Activated T-helper 17 cell treated with anti-CD3 and anti-CD28 coated beads, Interleukin-2, amount 50 U/mL, for 72 hours (primary cell): ENCODE results near the gene ST8SIA6. TPM values are rescaled to one million over a fixed set of nuclear protein-coding genes. Genes with fewer than 3 reads are reported as not detected.
A peak's percentile ranks its signal among the peaks of the same experiment; 100 is the strongest.

ENCODE experiments used
- ATAC-seq: fragments of 150-1000 bp; cut with Tn5 transposase; replicated peaks from 2 replicates; pipeline ENCODE4 v1.10.0; 2021; ENCODE audit warnings: mild to moderate bottlenecking, moderate library complexity
- H3K27ac Mint-ChIP-seq: one replicate; pipeline ENCODE4 v1.8.0; 2022; ENCODE audit warnings: mixed read lengths
- H3K27me3 Mint-ChIP-seq: one replicate; pipeline ENCODE4 v1.8.0; 2022; ENCODE audit warnings: mixed read lengths
- H3K36me3 Mint-ChIP-seq: one replicate; pipeline ENCODE4 v1.8.0; 2022; ENCODE audit warnings: low read depth, mild to moderate bottlenecking, mixed read lengths
- H3K4me1 Mint-ChIP-seq: one replicate; pipeline ENCODE4 v1.8.0; 2022; ENCODE audit warnings: mixed read lengths
- H3K4me3 Mint-ChIP-seq: one replicate; pipeline ENCODE4 v1.8.0; 2022; ENCODE audit warnings: mild to moderate bottlenecking, mixed read lengths
- H3K9me3 Mint-ChIP-seq: one replicate; pipeline ENCODE4 v1.8.0; 2022; ENCODE audit warnings: mixed read lengths
- total RNA-seq, 2 donors: library from RNA; stranded (reverse); gene quantifications; one replicate each; pipeline ENCODE4 v1.2.3, GENCODE V29; 2022

ST8SIA6 gene
- total RNA-seq, 2 donors from 2014 or later = 0.84 TPM; not detected in 1

GRCh38 chr10:17473228-17473950, 19.0 kb upstream of the ST8SIA6 start:
- Mint-ChIP-seq H3K9me3 (no peaks in the 10 kb centered on the region), H3K4me3 (no peak overlapping the region)

GRCh38 chr10:17472481-17473227, 18.3 kb upstream of the ST8SIA6 start:
- Mint-ChIP-seq H3K9me3 (no peaks in the 10 kb centered on the region), H3K27ac (no peak overlapping the region), H3K27me3 (peaks cover 12% of the 10 kb centered on the region), H3K4me3 (no peak overlapping the region), H3K4me1 (peaks cover 5% of the 10 kb centered on the region), H3K36me3 (no peaks in the 10 kb centered on the region)
- no peak for ATAC-seq

More at GRCh38 chr10:17473228-17473950, 19.0 kb upstream of the ST8SIA6 start:
- H3K27ac Mint-ChIP-seq = no peak overlapping the region
- no peak for ATAC-seq
- peaks cover 5% of the 10 kb centered on the region for H3K4me1 Mint-ChIP-seq
- no peaks in the 10 kb centered on the region for H3K36me3 Mint-ChIP-seq
- H3K27me3 Mint-ChIP-seq = peaks cover 10% of the 10 kb centered on the region

GRCh38 chr10:17470246-17470645, 15.9 kb upstream of the ST8SIA6 start:
- Mint-ChIP-seq H3K27me3 (peaks cover 14% of the 10 kb centered on the region), H3K4me3 (no peak overlapping the region), H3K4me1 (peaks cover 5% of the 10 kb centered on the region), H3K36me3 (no peaks in the 10 kb centered on the region), H3K27ac (no peak overlapping the region), H3K9me3 (no peaks in the 10 kb centered on the region)
- ATAC-seq = no peak

- Mint-ChIP-seq H3K4me1 (no peaks in the 10 kb centered on the region), H3K36me3 (no peaks in the 10 kb centered on the region), H3K9me3 (no peaks in the 10 kb centered on the region), H3K4me3 (no peak overlapping the region), H3K27ac (no peak overlapping the region), H3K27me3 (peaks cover 37% of the 10 kb centered on the region)
- ATAC-seq = no peak
Observed at GRCh38 chr10:17465328-17466125, 11.1 kb upstream of the ST8SIA6 start.

GRCh38 chr10:17464545-17464944, 10.2 kb upstream of the ST8SIA6 start:
- H3K9me3 Mint-ChIP-seq = no peaks in the 10 kb centered on the region

GRCh38 chr10:17460756-17461155, 6.4 kb upstream of the ST8SIA6 start:
- ATAC-seq = no peak
- Mint-ChIP-seq H3K4me1 (no peaks in the 10 kb centered on the region), H3K27ac (no peak overlapping the region)

More at GRCh38 chr10:17464545-17464944, 10.2 kb upstream of the ST8SIA6 start:
- Mint-ChIP-seq H3K36me3 (no peaks in the 10 kb centered on the region), H3K27ac (no peak overlapping the region), H3K4me3 (no peak overlapping the region), H3K27me3 (peaks cover 33% of the 10 kb centered on the region), H3K4me1 (no peaks in the 10 kb centered on the region)
- no peak for ATAC-seq

GRCh38 chr10:17457083-17457482, 2.7 kb upstream of the ST8SIA6 start:
- H3K27ac Mint-ChIP-seq = no peak overlapping the region
- H3K27me3 Mint-ChIP-seq = peaks cover 10% of the 10 kb centered on the region
- ATAC-seq = no peak
- H3K4me3 Mint-ChIP-seq = no peak overlapping the region
- H3K4me1 Mint-ChIP-seq = no peaks in the 10 kb centered on the region
- H3K9me3 Mint-ChIP-seq = no peaks in the 10 kb centered on the region
- H3K36me3 Mint-ChIP-seq = no peaks in the 10 kb centered on the region

More at GRCh38 chr10:17460756-17461155, 6.4 kb upstream of the ST8SIA6 start:
- H3K4me3 Mint-ChIP-seq = no peak overlapping the region
- no peaks in the 10 kb centered on the region for H3K9me3 Mint-ChIP-seq
- H3K27me3 Mint-ChIP-seq = peaks cover 27% of the 10 kb centered on the region
- H3K36me3 Mint-ChIP-seq = no peaks in the 10 kb centered on the region

- H3K4me1 Mint-ChIP-seq = no peaks in the 10 kb centered on the region
- H3K27ac Mint-ChIP-seq = no peak overlapping the region
- peaks cover 10% of the 10 kb centered on the region for H3K27me3 Mint-ChIP-seq
- no peak for ATAC-seq
- no peaks in the 10 kb centered on the region for H3K36me3 Mint-ChIP-seq
- no peaks in the 10 kb centered on the region for H3K9me3 Mint-ChIP-seq
- H3K4me3 Mint-ChIP-seq = no peak overlapping the region
Observed at GRCh38 chr10:17456032-17456548, 1.7 kb upstream of the ST8SIA6 start.

GRCh38 chr10:17455015-17455520, 673 bp upstream of the ST8SIA6 start:
- Mint-ChIP-seq H3K4me3 (peak overlapping the region; percentile 71), H3K27ac (no peak overlapping the region), H3K36me3 (no peaks in the 10 kb centered on the region), H3K27me3 (peaks cover 5% of the 10 kb centered on the region), H3K4me1 (no peaks in the 10 kb centered on the region), H3K9me3 (no peaks in the 10 kb centered on the region)
- ATAC-seq = no peak

- ATAC-seq = peak; percentile 77
- Mint-ChIP-seq H3K4me1 (no peaks in the 10 kb centered on the region), H3K9me3 (peaks cover 6% of the 10 kb centered on the region), H3K27me3 (peaks cover 5% of the 10 kb centered on the region), H3K27ac (no peak overlapping the region), H3K36me3 (no peaks in the 10 kb centered on the region), H3K4me3 (peak overlapping the region; percentile 78)
Observed at GRCh38 chr10:17453373-17454091, 863 bp downstream of the ST8SIA6 start.

- peak overlapping the region; percentile 78 for H3K4me3 Mint-ChIP-seq
- H3K4me1 Mint-ChIP-seq = no peaks in the 10 kb centered on the region
- ATAC-seq = no peak
- H3K27ac Mint-ChIP-seq = no peak overlapping the region
- H3K27me3 Mint-ChIP-seq = peaks cover 5% of the 10 kb centered on the region
- no peaks in the 10 kb centered on the region for H3K36me3 Mint-ChIP-seq
- peaks cover 6% of the 10 kb centered on the region for H3K9me3 Mint-ChIP-seq
Observed at GRCh38 chr10:17453035-17453372, 1.4 kb downstream of the ST8SIA6 start.

GRCh38 chr10:17452060-17452841, 2.1 kb downstream of the ST8SIA6 start:
- Mint-ChIP-seq H3K9me3 (peaks cover 6% of the 10 kb centered on the region), H3K4me1 (no peaks in the 10 kb centered on the region), H3K27ac (no peak overlapping the region), H3K4me3 (peak overlapping the region; percentile 78), H3K36me3 (no peaks in the 10 kb centered on the region), H3K27me3 (peaks cover 5% of the 10 kb centered on the region)
- no peak for ATAC-seq

GRCh38 chr10:17450024-17450423, 4.4 kb downstream of the ST8SIA6 start:
- ATAC-seq = no peak
- no peak overlapping the region for H3K27ac Mint-ChIP-seq
- peaks cover 8% of the 10 kb centered on the region for H3K27me3 Mint-ChIP-seq
- H3K36me3 Mint-ChIP-seq = no peaks in the 10 kb centered on the region
- no peaks in the 10 kb centered on the region for H3K4me1 Mint-ChIP-seq
- H3K9me3 Mint-ChIP-seq = peaks cover 6% of the 10 kb centered on the region
- H3K4me3 Mint-ChIP-seq = no peak overlapping the region
